HG03066 (cell line): Measurements from ENCODE around the gene C2CD5.
"Not testable (repeated sequence)": the region's sequence is repeated elsewhere in the genome, so short reads cannot be mapped to it uniquely, and the experiment has no call there.

Experiments
- ATAC-seq: cut with Tn5 transposase; IDR thresholded peaks from one replicate; pipeline ENCODE4 v1.9.1; 2021; ENCODE audit warnings: low read depth; ENCODE audit not compliant: unreplicated experiment

The C2CD5 gene

DNA sequence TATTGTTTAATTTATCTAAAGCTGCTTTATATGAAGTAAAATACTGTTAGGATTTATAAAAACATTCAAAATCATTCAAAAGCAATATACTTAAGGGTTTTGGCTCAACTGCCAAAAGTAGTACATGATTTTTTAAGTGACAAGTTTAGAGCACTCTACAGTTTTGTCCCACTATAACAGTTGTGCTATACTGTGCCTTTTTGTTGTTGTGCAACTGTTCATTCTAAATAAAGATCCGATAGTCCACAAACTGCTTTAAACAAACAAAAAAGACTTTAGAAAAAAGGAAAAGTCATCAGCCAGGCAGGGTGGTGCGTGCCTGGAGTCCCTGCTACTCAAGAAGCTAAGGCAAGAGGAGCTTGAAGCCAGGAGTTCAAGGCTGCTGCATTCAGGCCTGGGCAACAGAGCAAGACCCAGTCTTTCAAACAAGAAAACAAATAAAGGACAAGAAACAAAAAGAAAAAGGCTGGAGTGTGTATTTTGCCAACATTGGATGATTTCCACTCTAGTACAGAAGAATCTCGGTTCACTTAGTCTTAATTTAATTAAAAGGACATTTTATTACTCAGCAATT, 7.3 kb downstream of the C2CD5 start:
- no peak for ATAC-seq

DNA sequence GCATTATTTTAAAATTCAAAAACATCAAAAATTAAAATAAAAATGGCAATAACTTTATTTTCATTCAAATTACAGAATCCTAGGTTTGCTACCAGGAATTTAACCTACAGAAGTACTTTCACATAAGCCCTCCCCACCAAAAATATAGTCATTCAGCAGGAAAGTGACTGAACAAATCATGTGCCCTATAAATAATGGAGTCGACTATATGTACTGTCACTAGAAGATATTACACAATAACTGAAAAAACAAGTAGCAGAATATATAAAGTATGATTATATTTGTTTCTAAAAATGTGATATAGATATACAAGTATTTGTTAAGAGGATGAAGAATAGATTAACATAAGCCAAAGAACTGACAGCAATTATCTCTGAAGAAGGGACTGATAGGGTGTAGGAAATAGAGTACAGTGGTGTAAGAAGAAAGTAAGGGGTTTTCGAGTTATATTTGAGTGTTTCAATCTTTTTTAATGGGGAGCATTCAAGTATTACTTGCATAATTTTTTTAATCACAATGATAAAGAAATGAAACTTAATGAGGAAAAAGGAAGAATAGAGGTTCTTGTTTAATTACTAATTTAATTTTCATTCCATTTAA, 7.9 kb downstream of the C2CD5 start:
- ATAC-seq: no peak

DNA sequence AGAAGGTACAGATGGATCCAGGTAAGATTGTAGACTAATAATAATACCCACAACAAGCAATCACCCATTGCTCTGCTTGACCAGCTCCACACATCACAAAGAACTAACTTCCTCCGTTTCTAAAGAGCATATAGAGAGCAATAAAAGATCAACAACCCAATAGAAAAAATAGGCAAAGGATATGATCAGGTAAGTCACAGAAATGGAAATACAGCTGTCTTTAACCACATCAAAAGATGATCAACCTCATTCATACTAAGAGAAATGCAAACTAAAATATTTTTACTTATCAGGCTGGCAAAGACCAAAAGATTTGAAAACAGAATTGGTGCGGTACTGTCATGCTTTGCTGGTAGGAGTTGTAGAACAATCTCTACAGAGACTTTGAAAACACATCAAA, 8.9 kb downstream of the C2CD5 start:
- no peak for ATAC-seq

DNA sequence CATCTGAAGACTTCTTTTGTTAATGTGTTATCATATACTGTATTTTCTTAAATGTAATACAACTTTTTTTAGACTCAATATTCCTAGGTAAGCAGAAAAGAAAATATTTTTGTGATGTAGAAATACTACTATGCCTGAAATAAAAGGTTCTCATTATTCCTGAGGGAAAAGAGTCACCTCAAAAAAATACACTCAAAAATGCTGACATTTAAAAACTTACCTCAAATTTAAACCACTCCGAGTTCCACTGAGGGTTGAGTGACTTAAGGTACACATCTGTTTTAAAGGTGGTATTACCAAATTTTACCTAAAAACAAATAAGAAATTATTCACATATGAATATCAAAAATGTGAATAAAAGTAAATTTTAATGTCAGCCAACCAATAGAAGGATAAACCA, 9.3 kb downstream of the C2CD5 start:
- ATAC-seq: no peak

GRCh38 chr12:22533155-22533554, 11.2 kb downstream of the C2CD5 start:
- ATAC-seq: peak; percentile 63

DNA sequence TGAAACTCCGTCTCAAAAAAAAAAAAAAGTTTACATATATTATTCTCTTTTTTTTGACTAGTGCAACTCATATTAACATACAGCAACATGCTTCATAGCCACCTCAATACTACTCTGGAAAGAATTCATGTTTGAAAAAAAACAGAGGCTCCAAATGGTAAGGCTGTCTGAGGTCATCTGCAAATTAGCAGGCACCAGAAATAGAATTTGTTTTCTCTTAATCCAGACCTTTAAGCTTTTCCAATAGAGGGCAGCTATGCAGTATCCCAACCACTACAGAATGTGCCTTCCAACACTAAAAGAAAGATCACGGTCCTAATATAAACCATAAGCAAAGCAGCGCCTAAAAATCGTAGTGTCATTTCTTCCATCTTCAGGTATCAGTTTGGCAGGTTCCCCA, 12.0 kb downstream of the C2CD5 start:
- no peak for ATAC-seq

GRCh38 chr12:22531205-22531604, 13.1 kb downstream of the C2CD5 start:
- ATAC-seq: no peak

GRCh38 chr12:22529281-22530060, 14.9 kb downstream of the C2CD5 start:
- peak; percentile 69 for ATAC-seq

GRCh38 chr12:22527999-22528398, 16.3 kb downstream of the C2CD5 start:
- no peak for ATAC-seq

GRCh38 chr12:22526836-22527235, 17.5 kb downstream of the C2CD5 start:
- no peak for ATAC-seq

DNA sequence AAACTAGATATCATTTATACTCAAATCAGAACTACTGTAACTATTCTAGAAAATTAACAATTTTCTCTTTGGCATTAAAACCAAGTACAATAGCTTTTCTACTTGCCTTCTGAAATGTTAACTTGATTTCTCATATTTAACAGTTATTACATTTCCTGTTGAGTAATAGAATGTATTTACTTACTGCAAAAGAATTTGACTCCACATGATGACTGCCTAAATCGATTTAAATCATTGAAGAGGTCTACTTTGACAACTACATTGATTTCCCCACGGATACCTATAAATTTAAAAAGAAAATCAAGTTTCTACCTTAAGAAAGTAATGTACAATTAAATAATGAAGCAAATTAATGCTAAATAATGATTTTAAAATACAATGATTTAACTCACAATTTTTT, 18.9 kb downstream of the C2CD5 start:
- no peak for ATAC-seq

- ATAC-seq: no peak
Measured at GRCh38 chr12:22518998-22519397, 25.3 kb downstream of the C2CD5 start.

- ATAC-seq: no peak
Measured at GRCh38 chr12:22518060-22518719, 26.2 kb downstream of the C2CD5 start.

- ATAC-seq: no peak
Measured at GRCh38 chr12:22514875-22515274, 29.5 kb downstream of the C2CD5 start.

- ATAC-seq: no peak
Measured at GRCh38 chr12:22505826-22506225, 38.5 kb downstream of the C2CD5 start.

- ATAC-seq: no peak
Measured at GRCh38 chr12:22500100-22500499, 44.2 kb downstream of the C2CD5 start.

DNA sequence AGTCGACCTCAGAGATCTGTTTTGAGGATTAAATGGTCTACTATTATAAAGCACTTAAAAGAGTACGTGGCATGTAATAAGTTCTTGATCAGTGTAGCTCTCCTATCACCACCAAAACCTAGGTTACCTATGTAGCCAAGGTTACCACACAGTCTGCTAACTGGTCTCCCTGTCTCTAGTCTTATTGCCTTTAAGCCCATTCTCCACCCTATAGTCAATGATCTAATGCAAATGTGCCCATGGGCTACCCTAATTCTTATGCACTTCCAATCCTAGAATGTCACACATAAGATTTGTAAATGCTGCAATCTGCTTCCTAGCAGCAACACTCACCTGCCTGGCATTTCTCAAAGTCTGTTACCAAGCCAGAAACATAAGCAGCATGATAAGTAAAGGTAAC, 44.9 kb downstream of the C2CD5 start:
- no peak for ATAC-seq

- no peak for ATAC-seq
Measured at GRCh38 chr12:22494319-22494718, 50.0 kb downstream of the C2CD5 start.

- ATAC-seq: no peak
Measured at GRCh38 chr12:22491034-22491433, 53.3 kb downstream of the C2CD5 start.

GRCh38 chr12:22488478-22488877, 55.9 kb downstream of the C2CD5 start:
- ATAC-seq: no peak

- not testable (repeated sequence) for ATAC-seq
Measured at GRCh38 chr12:22487683-22488082, 56.7 kb downstream of the C2CD5 start.
